Measurements from ENCODE around the gene CNIH3.

DNA sequence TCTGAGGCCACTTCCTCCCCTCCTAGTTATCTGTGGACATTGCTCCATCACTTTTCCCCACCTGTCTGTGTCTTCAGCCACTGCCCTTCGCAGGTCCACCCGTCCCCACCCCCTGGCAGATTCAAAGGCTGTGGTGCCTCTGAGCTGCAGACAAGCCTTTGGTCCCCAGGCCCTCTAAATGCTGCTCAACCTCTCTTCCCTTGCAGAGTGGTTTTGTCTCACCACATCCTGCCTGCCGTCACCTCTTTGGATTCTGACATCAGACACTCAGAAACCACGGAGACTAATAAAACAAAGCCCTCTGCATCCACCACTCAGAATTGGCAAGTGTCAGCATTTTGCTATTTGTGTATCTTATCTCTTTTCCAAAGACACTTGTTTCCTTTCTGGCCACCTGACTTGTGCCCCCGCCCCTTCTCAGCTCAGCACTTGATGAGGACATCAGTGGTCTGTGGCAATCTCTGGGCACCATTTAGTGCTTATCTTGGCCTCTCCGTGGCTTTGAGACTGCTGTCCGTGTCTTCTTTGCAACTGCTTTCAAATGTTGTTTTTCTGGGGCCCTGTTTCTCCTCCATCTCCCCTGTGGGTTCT is 7.7 kb downstream of the CNIH3 start:
- TF ChIP-seq POLR2A (IDR thresholded peaks at IDR 0.05) (no peak), EP300 (IDR thresholded peaks at IDR 0.05) (no peak), POLR2AphosphoS5 (IDR thresholded peaks at IDR 0.05) (no peak)
- TF ChIP-seq, protein P1, sequence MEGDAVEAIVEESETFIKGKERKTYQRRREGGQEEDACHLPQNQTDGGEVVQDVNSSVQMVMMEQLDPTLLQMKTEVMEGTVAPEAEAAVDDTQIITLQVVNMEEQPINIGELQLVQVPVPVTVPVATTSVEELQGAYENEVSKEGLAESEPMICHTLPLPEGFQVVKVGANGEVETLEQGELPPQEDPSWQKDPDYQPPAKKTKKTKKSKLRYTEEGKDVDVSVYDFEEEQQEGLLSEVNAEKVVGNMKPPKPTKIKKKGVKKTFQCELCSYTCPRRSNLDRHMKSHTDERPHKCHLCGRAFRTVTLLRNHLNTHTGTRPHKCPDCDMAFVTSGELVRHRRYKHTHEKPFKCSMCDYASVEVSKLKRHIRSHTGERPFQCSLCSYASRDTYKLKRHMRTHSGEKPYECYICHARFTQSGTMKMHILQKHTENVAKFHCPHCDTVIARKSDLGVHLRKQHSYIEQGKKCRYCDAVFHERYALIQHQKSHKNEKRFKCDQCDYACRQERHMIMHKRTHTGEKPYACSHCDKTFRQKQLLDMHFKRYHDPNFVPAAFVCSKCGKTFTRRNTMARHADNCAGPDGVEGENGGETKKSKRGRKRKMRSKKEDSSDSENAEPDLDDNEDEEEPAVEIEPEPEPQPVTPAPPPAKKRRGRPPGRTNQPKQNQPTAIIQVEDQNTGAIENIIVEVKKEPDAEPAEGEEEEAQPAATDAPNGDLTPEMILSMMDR (IDR thresholded peaks at IDR 0.05): no peak
